ENCODE data around the gene INO80.

INO80 gene

GRCh38 chr15:40930430-40931299 lies 185.4 kb downstream of the INO80 start:
- Histone ChIP-seq H3K4me1 (ENCODE audit: insufficient read depth, low read length, poor library complexity, severe bottlenecking) (peaks cover 43% of the 10 kb centered on the region), H3K4me2 (ENCODE audit: low read depth, low read length, poor library complexity, severe bottlenecking) (no peak overlapping the region)

GRCh38 chr15:40929660-40930429 lies 186.2 kb downstream of the INO80 start:
- Histone ChIP-seq H4K20me1 (ENCODE audit: insufficient read depth, low read length, poor library complexity, severe bottlenecking) (no peaks in the 10 kb centered on the region), H3K9me3 (ENCODE audit: insufficient read depth, low read depth, low read length) (no peaks in the 10 kb centered on the region), H3K9ac (ENCODE audit: low read depth, low read length, poor library complexity, severe bottlenecking) (no peak overlapping the region), H2AFZ (ENCODE audit: low read length) (no peak overlapping the region), H3K4me1 (ENCODE audit: insufficient read depth, low read length, poor library complexity, severe bottlenecking) (peaks cover 44% of the 10 kb centered on the region), H3F3A (ENCODE audit: low read depth) (no peaks in the 10 kb centered on the region), H3K4me2 (ENCODE audit: low read depth, low read length, poor library complexity, severe bottlenecking) (no peak overlapping the region), H3K9me2 (replicated peaks; ENCODE audit: low read depth, low read length) (no peaks in the 10 kb centered on the region), H3K79me2 (ENCODE audit: insufficient read depth, low read length) (no peaks in the 10 kb centered on the region), H3K36me3 (ENCODE audit: insufficient read depth, low read length) (no peaks in the 10 kb centered on the region), H3K27me3 (ENCODE audit: insufficient read depth, low read length, poor library complexity, severe bottlenecking) (peaks cover 16% of the 10 kb centered on the region), H3K4me3 (ENCODE audit: low read length, poor library complexity, severe bottlenecking) (no peak overlapping the region)
- TF ChIP-seq EZH2phosphoT487 (IDR thresholded peaks at IDR 0.05; ENCODE audit: borderline replicate concordance): no peak
- no peak for TF ChIP-seq CTCF (conservative IDR thresholded peaks at IDR 0.05; ENCODE audit: low read length)

More at GRCh38 chr15:40930430-40931299, 185.4 kb downstream of the INO80 start:
- Histone ChIP-seq H3K4me3 (ENCODE audit: low read length, poor library complexity, severe bottlenecking) (no peak overlapping the region), H3K9ac (ENCODE audit: low read depth, low read length, poor library complexity, severe bottlenecking) (no peak overlapping the region), H2AFZ (ENCODE audit: low read length) (no peak overlapping the region), H3K27me3 (ENCODE audit: insufficient read depth, low read length, poor library complexity, severe bottlenecking) (peaks cover 16% of the 10 kb centered on the region), H4K20me1 (ENCODE audit: insufficient read depth, low read length, poor library complexity, severe bottlenecking) (no peaks in the 10 kb centered on the region), H3K9me2 (replicated peaks; ENCODE audit: low read depth, low read length) (no peaks in the 10 kb centered on the region), H3K79me2 (ENCODE audit: insufficient read depth, low read length) (no peaks in the 10 kb centered on the region), H3F3A (ENCODE audit: low read depth) (no peaks in the 10 kb centered on the region), H3K36me3 (ENCODE audit: insufficient read depth, low read length) (no peaks in the 10 kb centered on the region), H3K9me3 (ENCODE audit: insufficient read depth, low read depth, low read length) (no peaks in the 10 kb centered on the region)
- no peak for TF ChIP-seq EZH2phosphoT487 (IDR thresholded peaks at IDR 0.05; ENCODE audit: borderline replicate concordance)
- peak; percentile 39; the same call in 1 of the 2 replicates for TF ChIP-seq CTCF (conservative IDR thresholded peaks at IDR 0.05; ENCODE audit: low read length)

All from Loucy (cell line).